Activated CD8-positive, alpha-beta memory T cell treated with anti-CD3 and anti-CD28 coated beads for 4 hours (primary cell): Measurements from ENCODE around the gene KCNQ5.

Experiments used
- DNase-seq, 2 donors: peaks; one replicate each; pipeline ENCODE4 v3.0.0-alpha.2; 2020; ENCODE audit warnings: low read depth in 2 of 2

KCNQ5 gene

DNA sequence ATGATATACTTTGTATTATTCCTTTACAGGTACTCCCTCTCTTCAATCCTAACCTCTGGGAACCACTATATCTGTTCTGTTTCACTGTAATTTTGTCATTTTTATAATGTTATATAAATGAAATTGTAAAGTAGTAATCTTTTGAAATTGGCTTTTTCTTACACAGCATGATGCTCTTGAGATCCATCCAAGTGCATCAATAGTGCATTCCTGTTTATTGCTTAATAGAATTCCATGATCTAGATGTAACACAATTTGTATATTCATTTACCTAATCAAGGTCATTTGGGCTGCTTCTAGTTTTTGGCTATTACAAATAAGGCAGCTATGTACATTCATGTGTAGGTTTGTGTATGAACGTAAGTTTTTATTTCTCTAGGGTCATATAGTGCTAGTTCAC lies 428.8 kb downstream of the KCNQ5 start:
- DNase-seq: no peak

- DNase-seq: no peak
Observed at GRCh38 chr6:73051147-73051546, 429.3 kb downstream of the KCNQ5 start.

DNA sequence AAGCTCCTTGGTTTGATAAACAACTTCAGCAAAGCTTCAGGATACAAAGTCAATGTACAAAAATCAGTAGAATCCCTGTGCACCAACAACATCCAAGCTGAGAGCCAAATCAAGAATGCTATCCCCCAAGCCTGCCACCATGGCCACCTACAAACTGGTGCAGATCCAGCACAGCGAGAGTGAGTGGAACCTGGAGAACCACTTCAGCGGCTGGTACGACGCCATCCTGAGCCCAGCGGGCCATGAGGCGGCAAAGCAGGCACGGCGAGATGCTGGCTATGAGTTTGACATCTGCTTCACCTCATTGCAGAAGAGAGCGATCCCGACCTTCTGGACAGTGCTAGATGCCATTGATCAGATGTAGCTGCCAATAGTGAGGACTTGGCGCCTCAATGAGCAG lies 433.1 kb downstream of the KCNQ5 start:
- DNase-seq: no peak

DNA sequence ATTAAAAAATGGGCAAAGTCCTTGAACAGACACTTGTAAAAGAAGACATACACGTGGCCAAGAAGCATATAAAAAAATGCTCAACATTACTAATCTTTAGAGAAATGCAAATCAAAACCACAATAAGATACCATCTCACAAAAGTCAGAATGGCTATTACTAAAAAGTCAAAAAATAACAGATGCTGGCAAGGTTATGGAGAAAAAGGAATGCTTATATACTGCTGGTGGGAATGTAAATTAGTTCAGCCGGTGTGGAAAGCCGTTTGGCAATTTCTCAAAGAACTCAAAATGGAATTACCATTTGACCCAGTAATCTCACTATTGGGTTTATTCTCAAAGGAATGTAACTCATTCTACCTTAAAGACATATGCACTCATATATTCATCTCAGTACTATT lies 436.9 kb downstream of the KCNQ5 start:
- DNase-seq: no peak

- no peak for DNase-seq
Observed at GRCh38 chr6:73062130-73062529, 440.3 kb downstream of the KCNQ5 start.

- DNase-seq: no peak
Observed at GRCh38 chr6:73062837-73063236, 441.0 kb downstream of the KCNQ5 start.

DNA sequence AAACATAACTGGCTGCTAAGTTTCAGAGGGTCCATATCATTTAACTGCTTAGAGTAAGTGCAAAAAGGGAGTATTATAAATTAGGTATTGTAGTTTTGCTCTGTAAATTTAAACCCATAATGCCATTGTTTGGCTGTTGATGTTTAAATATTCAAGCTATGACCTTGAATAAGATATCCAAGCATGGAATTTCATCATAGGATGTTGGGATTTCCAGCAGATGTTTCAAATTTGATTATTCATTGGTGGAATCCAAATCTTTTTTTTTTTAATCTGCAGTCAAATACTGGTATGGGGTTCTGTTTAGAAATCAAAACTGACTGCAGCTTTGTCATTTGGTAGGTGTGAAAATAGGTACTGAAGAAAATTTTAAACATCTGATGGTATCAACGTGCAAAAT lies 442.4 kb downstream of the KCNQ5 start:
- no peak for DNase-seq

- DNase-seq: no peak
Observed at GRCh38 chr6:73073238-73073637, 451.4 kb downstream of the KCNQ5 start.

- no peak for DNase-seq
Observed at GRCh38 chr6:73074175-73074574, 452.3 kb downstream of the KCNQ5 start.

GRCh38 chr6:73076211-73076954 lies 454.5 kb downstream of the KCNQ5 start:
- no peak for DNase-seq

DNA sequence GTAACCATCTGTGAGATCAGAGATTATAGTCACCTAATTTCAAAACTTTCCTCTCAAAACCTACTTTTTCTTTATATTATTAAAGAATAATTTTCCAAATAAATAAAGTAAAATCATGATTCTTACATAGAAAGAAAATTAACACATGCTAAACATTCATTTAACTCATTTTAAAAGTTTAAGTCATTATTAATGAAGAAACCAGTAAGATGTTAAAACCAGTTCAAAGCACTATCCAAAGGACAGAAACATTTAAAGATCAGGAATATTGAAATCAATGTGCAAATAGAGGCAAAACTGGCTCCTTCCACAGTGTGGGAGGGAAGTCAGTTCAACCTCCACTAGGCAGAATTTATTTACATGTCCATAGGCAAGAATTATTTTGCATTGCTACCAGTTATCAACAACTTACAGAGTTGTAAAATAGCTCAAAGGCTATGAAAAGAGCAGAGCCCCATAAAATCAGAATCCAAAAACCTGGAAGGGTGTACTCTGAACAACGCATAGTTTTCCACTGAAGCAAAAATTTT lies 456.5 kb downstream of the KCNQ5 start:
- DNase-seq: no peak

- no peak for DNase-seq
Observed at GRCh38 chr6:73078908-73079610, 457.2 kb downstream of the KCNQ5 start.

DNA sequence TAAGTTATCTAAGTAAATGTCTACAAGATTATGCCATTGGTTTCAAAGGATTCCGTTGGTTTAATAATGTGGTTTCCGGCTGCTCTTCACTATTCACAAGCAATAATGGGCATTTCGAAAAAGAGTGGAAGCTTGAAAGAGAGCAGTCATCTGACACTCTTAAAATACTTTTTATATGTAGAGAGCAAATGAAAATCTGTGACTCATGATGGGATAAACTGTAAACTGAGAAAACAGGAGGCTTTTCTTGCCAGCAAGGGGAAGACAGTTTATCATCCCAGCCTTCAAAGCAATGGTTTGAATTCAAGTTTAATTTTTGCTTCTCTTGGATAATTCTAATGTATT lies 457.7 kb downstream of the KCNQ5 start:
- DNase-seq: no peak

DNA sequence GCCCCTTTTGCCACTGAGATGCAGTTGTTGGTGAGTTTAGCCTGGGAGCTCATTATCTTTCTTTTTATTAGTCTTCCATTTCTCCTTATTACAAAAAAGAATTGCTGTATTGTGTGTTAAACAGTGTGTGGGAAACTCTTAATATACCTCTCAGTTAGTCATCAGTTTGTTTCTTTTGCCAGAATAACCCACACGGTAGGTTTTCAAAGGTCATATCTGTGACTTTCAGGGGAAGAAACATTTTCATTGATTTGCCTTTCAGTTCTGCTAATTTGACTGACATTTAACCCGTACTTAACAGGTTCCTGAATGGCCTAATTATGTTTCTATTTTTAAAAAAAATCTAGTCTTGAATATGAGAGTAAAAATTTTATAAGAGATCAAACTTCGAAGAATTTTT lies 458.1 kb downstream of the KCNQ5 start:
- DNase-seq: no peak

GRCh38 chr6:73081955-73082354 lies 460.1 kb downstream of the KCNQ5 start:
- DNase-seq: no peak

DNA sequence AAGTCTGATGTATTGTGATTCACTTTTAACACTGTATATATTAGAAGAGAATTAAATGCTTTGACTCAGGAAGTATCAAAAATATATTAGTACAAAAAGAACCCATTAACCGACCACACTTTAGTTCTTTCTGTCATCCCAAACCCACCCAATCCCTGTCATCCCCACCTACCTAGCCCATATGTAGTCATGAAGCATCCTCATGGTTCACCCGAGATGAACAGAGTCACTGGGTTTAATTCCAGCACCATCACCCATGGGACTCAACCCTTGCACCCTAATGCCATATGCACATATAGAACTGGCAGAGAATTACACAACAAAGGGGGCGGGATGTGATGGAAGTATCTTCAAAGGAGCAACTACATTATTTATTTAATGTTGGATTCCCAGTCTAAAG lies 462.0 kb downstream of the KCNQ5 start:
- DNase-seq: no peak

DNA sequence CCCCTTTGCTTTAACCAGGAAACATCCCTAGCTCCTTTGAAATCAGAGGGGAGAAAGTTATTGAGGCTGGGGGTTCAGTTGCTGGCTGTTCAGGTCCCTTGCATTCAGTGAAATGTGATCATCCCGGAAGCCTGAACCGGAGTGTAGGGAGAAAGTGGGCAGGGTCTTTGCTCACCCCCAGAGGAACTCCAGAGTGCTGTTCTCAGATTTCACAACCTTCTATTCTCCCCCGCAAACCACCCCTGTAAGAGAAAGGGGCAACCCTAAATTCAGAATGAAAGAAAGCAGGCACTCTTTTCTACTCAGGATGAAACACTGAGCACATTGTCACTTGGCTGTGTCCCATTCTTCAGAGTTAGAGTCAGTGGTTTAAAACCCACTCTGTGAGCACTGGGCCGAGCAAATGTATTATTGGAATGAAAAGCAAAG lies 463.6 kb downstream of the KCNQ5 start:
- DNase-seq: no peak

DNA sequence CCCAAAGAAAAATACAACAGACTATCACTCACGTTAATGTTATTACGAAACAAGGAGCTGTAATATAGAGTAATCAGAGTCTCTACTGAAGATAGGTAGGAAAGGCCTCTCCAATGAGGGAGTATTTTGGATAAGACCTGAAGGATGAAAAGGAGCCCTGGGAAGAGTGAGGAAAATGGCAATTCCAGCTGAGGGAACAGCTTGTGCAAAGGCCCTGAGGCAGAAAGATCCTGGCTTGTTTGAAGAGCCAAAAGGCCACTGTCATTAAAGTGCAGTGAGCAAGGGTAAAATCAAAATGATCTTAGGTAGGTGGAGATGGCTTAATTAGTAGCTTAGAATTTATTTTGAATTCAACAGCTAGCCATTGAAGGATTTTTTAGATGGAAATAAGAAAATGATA lies 464.9 kb downstream of the KCNQ5 start:
- no peak for DNase-seq

DNA sequence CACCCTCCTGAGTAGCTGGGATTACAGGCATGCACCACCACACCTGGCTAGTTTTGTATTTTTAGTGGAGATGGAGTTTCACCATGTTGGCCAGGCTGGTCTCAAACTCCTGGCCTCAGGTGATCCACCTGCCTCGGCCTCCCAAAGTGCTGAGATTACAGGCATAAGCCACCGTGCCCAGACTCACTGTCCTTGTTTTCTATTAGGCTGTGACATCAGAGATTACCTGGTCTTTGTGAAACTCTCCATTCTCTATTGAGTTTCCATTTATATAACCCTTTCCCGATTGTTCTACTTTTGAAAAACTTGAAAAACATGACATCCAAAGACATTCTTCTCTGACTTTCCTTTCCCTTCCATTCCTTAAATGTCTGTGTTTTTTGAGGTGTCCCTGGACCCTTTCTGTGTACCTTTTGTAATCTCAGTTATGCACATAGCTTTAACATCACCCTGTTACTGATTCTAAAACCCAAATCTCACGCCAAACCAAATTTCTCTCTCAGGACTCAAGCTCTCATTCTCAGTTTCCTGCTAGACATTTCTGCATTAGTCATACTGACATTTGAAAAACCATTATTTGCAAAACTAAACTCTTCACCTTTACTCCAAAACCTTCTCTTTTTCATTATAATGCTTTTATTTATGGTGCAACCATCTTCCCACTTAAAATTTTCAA lies 466.4 kb downstream of the KCNQ5 start:
- DNase-seq: no peak

DNA sequence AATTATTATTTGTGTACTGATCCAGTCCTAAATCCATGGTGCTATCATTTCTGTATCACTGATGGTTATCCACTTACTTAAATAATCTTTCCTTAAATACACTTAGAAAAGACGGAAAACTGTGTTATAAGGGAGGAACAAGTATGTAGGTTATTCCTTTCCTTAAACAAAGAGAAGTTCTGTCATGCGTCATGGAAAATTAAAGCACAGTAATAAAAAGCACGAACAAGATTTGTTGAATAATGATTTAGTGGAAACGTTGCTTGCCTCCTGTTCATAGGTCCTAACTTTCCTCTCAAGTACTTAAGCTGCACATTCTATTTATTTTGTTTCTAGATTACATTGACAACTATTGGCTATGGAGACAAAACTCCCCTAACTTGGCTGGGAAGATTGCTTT lies 483.1 kb downstream of the KCNQ5 start:
- no peak for DNase-seq

DNA sequence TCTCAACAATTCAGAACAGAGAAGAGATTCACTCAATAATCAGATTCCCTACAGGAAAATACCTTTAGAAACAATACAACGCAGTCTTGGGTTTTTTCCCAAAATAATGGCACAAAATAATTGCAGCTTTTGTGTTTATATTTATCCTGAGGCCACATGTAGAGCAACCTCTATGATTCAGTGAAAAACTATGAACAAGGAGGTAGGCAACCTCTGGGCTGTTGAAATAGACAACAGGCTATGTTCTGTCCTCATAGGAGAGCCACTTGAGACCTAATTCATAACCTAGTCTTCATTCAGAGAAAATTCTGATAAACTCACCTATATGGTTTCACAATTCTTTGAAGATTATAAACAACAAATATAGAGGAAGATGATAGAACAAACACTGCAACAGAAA lies 485.2 kb downstream of the KCNQ5 start:
- DNase-seq: no peak

DNA sequence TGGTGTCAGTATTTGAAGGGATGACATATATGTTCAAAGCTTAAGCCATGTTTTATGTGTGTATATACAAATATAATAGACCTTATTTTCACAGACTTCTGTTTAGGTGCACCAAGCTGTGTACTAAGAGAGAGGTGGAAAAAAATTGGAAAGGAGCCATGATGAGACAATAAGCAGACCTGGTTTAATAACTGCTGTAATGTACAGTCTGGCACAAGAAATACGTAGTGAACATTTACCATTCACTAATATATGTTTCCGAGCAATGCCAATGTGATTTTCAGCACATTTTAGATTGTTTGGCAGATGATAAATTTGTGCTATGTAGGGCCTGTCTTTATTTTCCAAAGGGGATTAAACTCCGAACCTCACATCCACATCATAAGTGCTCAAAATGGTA lies 487.1 kb downstream of the KCNQ5 start:
- no peak for DNase-seq

GRCh38 chr6:73109659-73110058 lies 487.8 kb downstream of the KCNQ5 start:
- no peak for DNase-seq
